GM19043 (cell line): Measurements from ENCODE around the gene CHCHD6.

Source experiments
- ATAC-seq: cut with Tn5 transposase; IDR thresholded peaks from one replicate; pipeline ENCODE4 v1.9.1; 2021; ENCODE audit warnings: low read depth; ENCODE audit not compliant: unreplicated experiment

Gene CHCHD6

GRCh38 chr3:126854666-126855065 is 150.6 kb downstream of the CHCHD6 start:
- ATAC-seq: no peak

- ATAC-seq: no peak
These were observed 151.3 kb downstream of the CHCHD6 start for GRCh38 chr3:126855374-126855773.

GRCh38 chr3:126857928-126858327 is 153.9 kb downstream of the CHCHD6 start:
- no peak for ATAC-seq

- no peak for ATAC-seq
These were observed 154.4 kb downstream of the CHCHD6 start for GRCh38 chr3:126858401-126858800.

- no peak for ATAC-seq
These were observed 154.8 kb downstream of the CHCHD6 start for GRCh38 chr3:126858887-126859286.

GRCh38 chr3:126859415-126860246 is 155.6 kb downstream of the CHCHD6 start:
- ATAC-seq: no peak

GRCh38 chr3:126865736-126866135 is 161.7 kb downstream of the CHCHD6 start:
- no peak for ATAC-seq

GRCh38 chr3:126866175-126866759 is 162.2 kb downstream of the CHCHD6 start:
- no peak for ATAC-seq

- no peak for ATAC-seq
These were observed 163.3 kb downstream of the CHCHD6 start for GRCh38 chr3:126867190-126867862.

GRCh38 chr3:126867863-126868200 is 163.8 kb downstream of the CHCHD6 start:
- no peak for ATAC-seq

- no peak for ATAC-seq
These were observed 166.7 kb downstream of the CHCHD6 start for GRCh38 chr3:126870608-126871210.

- ATAC-seq: no peak
These were observed 168.8 kb downstream of the CHCHD6 start for GRCh38 chr3:126872701-126873342.

GRCh38 chr3:126873416-126873815 is 169.4 kb downstream of the CHCHD6 start:
- no peak for ATAC-seq

GRCh38 chr3:126878664-126879063 is 174.6 kb downstream of the CHCHD6 start:
- no peak for ATAC-seq

- no peak for ATAC-seq
These were observed 176.9 kb downstream of the CHCHD6 start for GRCh38 chr3:126880901-126881300.

- no peak for ATAC-seq
These were observed 177.8 kb downstream of the CHCHD6 start for GRCh38 chr3:126881861-126882260.

- ATAC-seq: no peak
These were observed 179.2 kb downstream of the CHCHD6 start for GRCh38 chr3:126883241-126883640.

GRCh38 chr3:126885425-126885824 is 181.4 kb downstream of the CHCHD6 start:
- no peak for ATAC-seq

GRCh38 chr3:126886217-126886616 is 182.2 kb downstream of the CHCHD6 start:
- ATAC-seq: no peak

GRCh38 chr3:126887686-126888085 is 183.6 kb downstream of the CHCHD6 start:
- no peak for ATAC-seq
